KMS-11 (cell line): ENCODE measurements around the gene PBX2.

Source experiments
- H2AFZ ChIP-seq: fragments of 200-600 bp; sonication (generic); 2 replicates; pipeline ENCODE4 v1.6.1; 2016; ENCODE audit warnings: antibody characterized with exemption, mixed run types, low read depth
- H3K27ac ChIP-seq: fragments of 200-600 bp; sonication (generic); 2 replicates; pipeline ENCODE4 v1.6.1; 2016; ENCODE audit warnings: mild to moderate bottlenecking, mixed run types
- H3K27me3 ChIP-seq: fragments of 200-600 bp; sonication (generic); 2 replicates; pipeline ENCODE4 v1.6.1; 2017; ENCODE audit warnings: mild to moderate bottlenecking, low read depth, mixed run types, moderate library complexity; ENCODE audit not compliant: insufficient read depth
- H3K36me3 ChIP-seq: fragments of 200-600 bp; sonication (generic); 2 replicates; pipeline ENCODE4 v1.6.1; 2017; ENCODE audit warnings: mild to moderate bottlenecking, mixed run types; ENCODE audit not compliant: insufficient read depth
- H3K4me1 ChIP-seq: fragments of 200-600 bp; sonication (generic); 2 replicates; pipeline ENCODE4 v1.6.1; 2016; ENCODE audit warnings: mild to moderate bottlenecking, low read depth, mixed run types; ENCODE audit not compliant: poor library complexity, severe bottlenecking
- H3K4me2 ChIP-seq: fragments of 200-600 bp; sonication (generic); 2 replicates; pipeline ENCODE4 v1.7.0; 2016; ENCODE audit warnings: mild to moderate bottlenecking, mixed run types
- H3K4me3 ChIP-seq: fragments of 200-600 bp; sonication (generic); IDR thresholded peaks from 2 replicates; pipeline ENCODE4 v1.6.1; 2017; ENCODE audit warnings: low read depth, low read length, mixed read lengths; ENCODE audit not compliant: insufficient read depth
- H3K79me2 ChIP-seq: fragments of 200-600 bp; sonication (generic); 2 replicates; pipeline ENCODE4 v1.6.1; 2016; ENCODE audit warnings: low read depth, mixed run types; ENCODE audit not compliant: insufficient read depth
- H3K9ac ChIP-seq: fragments of 200-600 bp; sonication (generic); 2 replicates; pipeline ENCODE4 v1.6.1; 2016; ENCODE audit warnings: mild to moderate bottlenecking, mixed run types
- H4K20me1 ChIP-seq: fragments of 200-600 bp; sonication (generic); 2 replicates; pipeline ENCODE4 v1.6.1; 2016; ENCODE audit warnings: mild to moderate bottlenecking, mixed run types; ENCODE audit not compliant: insufficient read depth
- TF ChIP-seq, protein P1 (sequence below): fragments of 200-600 bp; sonication (generic); conservative IDR thresholded peaks from 2 replicates; pipeline ENCODE4 v1.6.1; 2017; ENCODE audit warnings: low read depth, mild to moderate bottlenecking, antibody characterized with exemption, low read length, moderate library complexity, mixed read lengths

PBX2 gene

DNA sequence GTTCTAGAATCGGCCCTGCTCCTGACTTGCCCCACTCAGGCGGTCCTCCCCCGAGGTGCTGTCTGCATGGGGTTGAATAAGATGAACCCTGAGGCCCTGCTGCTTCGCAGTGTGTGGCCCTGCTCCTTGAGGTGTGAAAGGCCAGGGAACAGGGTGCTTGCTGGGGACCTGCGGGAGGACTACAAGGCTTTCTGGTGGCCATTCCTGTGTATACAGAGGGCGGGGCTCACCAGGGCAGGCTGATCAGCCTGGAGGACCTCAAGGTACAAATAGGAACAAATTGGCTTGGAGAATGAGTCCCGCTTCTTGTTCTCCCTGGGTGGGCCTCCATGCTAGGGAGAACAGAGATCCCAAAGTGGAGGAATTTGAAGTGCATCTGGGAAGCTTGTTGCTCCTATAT, 28.2 kb upstream of the PBX2 start:
- Histone ChIP-seq H3K9ac (no peak overlapping the region), H3K4me1 (no peaks in the 10 kb centered on the region), H3K27ac (no peak overlapping the region), H4K20me1 (no peaks in the 10 kb centered on the region), H3K27me3 (no peaks in the 10 kb centered on the region; the same call in 1 of the 2 replicates), H3K79me2 (no peaks in the 10 kb centered on the region), H3K4me2 (no peak overlapping the region), H3K36me3 (no peaks in the 10 kb centered on the region), H2AFZ (no peak overlapping the region), H3K4me3 (no peak overlapping the region)
- TF ChIP-seq, protein P1, sequence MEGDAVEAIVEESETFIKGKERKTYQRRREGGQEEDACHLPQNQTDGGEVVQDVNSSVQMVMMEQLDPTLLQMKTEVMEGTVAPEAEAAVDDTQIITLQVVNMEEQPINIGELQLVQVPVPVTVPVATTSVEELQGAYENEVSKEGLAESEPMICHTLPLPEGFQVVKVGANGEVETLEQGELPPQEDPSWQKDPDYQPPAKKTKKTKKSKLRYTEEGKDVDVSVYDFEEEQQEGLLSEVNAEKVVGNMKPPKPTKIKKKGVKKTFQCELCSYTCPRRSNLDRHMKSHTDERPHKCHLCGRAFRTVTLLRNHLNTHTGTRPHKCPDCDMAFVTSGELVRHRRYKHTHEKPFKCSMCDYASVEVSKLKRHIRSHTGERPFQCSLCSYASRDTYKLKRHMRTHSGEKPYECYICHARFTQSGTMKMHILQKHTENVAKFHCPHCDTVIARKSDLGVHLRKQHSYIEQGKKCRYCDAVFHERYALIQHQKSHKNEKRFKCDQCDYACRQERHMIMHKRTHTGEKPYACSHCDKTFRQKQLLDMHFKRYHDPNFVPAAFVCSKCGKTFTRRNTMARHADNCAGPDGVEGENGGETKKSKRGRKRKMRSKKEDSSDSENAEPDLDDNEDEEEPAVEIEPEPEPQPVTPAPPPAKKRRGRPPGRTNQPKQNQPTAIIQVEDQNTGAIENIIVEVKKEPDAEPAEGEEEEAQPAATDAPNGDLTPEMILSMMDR: no peak

DNA sequence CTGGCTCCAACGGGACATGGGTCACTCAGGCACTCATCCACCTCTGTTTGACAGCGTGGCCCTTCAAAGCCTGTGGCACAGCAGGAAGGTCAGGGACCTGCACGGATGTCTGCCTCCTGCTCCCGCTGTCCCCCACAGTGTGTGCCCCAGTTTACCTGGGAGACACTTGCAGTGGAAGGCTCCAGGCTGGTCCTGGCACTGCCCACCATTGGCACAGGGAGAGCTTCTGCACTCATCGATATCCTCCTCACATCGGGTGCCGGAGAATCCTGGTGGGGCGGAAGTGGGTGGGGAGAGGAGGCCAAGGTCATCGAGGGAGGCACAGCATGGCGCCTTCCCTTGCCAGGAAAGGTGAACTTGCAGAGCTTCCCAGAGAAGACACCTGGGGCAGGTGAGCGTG, 27.0 kb upstream of the PBX2 start:
- no peak overlapping the region for H3K4me3 ChIP-seq
- H3K79me2 ChIP-seq: no peaks in the 10 kb centered on the region
- TF ChIP-seq, protein P1: no peak
- no peaks in the 10 kb centered on the region for H3K4me1 ChIP-seq
- no peak overlapping the region for H2AFZ ChIP-seq
- H3K9ac ChIP-seq: no peak overlapping the region
- no peaks in the 10 kb centered on the region for H3K36me3 ChIP-seq
- H4K20me1 ChIP-seq: no peaks in the 10 kb centered on the region
- no peak overlapping the region for H3K27ac ChIP-seq
- no peak overlapping the region for H3K4me2 ChIP-seq
- no peaks in the 10 kb centered on the region; the same call in 1 of the 2 replicates for H3K27me3 ChIP-seq

DNA sequence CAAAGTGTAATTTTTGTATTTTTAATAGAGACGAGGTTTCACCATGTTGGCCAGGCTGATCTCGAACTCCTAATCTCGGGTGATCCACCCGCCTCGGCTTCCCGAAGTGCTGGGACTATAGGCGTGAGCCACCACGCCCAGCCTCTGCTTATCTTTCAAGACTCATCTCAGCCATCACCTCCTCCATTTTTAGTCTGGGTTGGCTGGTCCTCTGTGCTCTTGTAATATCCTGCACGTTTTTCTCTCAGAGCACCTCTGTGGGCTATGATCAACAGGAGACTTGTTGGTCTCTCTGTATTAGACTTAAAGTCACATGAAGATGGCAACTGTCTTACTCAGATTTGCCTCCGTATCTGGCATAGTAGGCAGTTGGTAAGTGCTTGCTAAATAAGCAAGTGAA, 26.3 kb upstream of the PBX2 start:
- Histone ChIP-seq H3K27ac (no peak overlapping the region), H3K4me2 (no peak overlapping the region), H2AFZ (no peak overlapping the region), H3K4me1 (no peaks in the 10 kb centered on the region), H3K27me3 (no peaks in the 10 kb centered on the region; the same call in 1 of the 2 replicates), H3K36me3 (no peaks in the 10 kb centered on the region), H4K20me1 (no peaks in the 10 kb centered on the region), H3K4me3 (no peak overlapping the region), H3K9ac (no peak overlapping the region), H3K79me2 (no peaks in the 10 kb centered on the region)
- TF ChIP-seq, protein P1: no peak

DNA sequence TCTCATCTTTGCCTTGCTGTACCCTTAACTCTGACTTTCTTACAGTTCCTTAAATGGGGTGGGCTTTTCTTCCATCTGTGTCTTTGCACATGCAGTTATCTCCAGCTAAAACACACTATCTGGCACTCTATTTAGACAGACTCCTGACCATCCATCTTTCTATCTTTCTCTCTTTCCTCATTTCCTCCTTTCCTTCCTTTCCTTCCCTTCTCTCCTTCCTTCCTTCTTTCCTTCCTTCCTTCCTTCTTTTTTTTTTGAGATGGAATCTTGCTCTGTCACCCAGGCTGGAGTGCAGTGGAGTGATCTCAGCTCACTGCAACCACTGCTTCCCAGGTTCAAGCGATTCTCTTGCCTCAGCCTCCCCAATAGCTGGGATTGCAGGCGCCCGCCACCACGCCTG, 25.6 kb upstream of the PBX2 start:
- no peaks in the 10 kb centered on the region; the same call in 1 of the 2 replicates for H3K27me3 ChIP-seq
- H3K4me2 ChIP-seq: no peak overlapping the region
- no peak overlapping the region for H3K4me3 ChIP-seq
- no peak overlapping the region for H3K9ac ChIP-seq
- H3K36me3 ChIP-seq: no peaks in the 10 kb centered on the region
- H2AFZ ChIP-seq: no peak overlapping the region
- no peaks in the 10 kb centered on the region for H4K20me1 ChIP-seq
- H3K4me1 ChIP-seq: no peaks in the 10 kb centered on the region
- TF ChIP-seq, protein P1: no peak
- no peaks in the 10 kb centered on the region for H3K79me2 ChIP-seq
- H3K27ac ChIP-seq: no peak overlapping the region
